Uterus (tissue), 4 donors: ENCODE results near the gene ASTN2. TPM values are rescaled to one million over a fixed set of nuclear protein-coding genes. Genes with fewer than 3 reads are reported as not detected.
A peak's percentile ranks its signal among the peaks of the same experiment; 100 is the strongest.

Experiments
- DNase-seq, 2 donors: peaks; one replicate each; pipeline ENCODE4 v3.0.0-alpha.2; 2019 to 2020
- H3K27ac ChIP-seq, 2 donors: fragments of 200-600 bp; sonication (generic); 1 replicate in 1 of 2; 2 replicates in 1 of 2; pipeline ENCODE4 v1.5.1; 2016 to 2018
- H3K27me3 ChIP-seq, 2 donors: fragments of 200-600 bp; sonication (generic); one replicate each; pipeline ENCODE4 v1.5.1; 2018 to 2019; ENCODE audit warnings: control low read depth in 1 of 2
- H3K36me3 ChIP-seq, 2 donors: fragments of 200-600 bp; sonication (generic); one replicate each; pipeline ENCODE4 v1.5.1; 2019; ENCODE audit warnings: control low read depth in 1 of 2
- H3K4me1 ChIP-seq, 2 donors: fragments of 200-600 bp; sonication (generic); one replicate each; pipeline ENCODE4 v1.5.1; 2018 to 2019; ENCODE audit warnings: control low read depth in 1 of 2
- H3K4me3 ChIP-seq, 2 donors: fragments of 200-600 bp; sonication (generic); 1 replicate in 1 of 2; 2 replicates in 1 of 2; pipeline ENCODE4 v1.5.1; 2018 to 2019; ENCODE audit warnings: mild to moderate bottlenecking in 1 of 2
- H3K9me3 ChIP-seq, 2 donors: fragments of 200-600 bp; sonication (generic); one replicate each; pipeline ENCODE4 v1.5.1; 2019; ENCODE audit warnings: control low read depth in 1 of 2
- CTCF ChIP-seq, 4 experiments: fragments of 200-600 bp in 2 of 4; fragments of 450-650 bp in 2 of 4; sonication (generic) in 2 of 4; IDR thresholded peaks; one replicate each; pipeline ENCODE4 v1.5.1; 2016 to 2019; ENCODE audit warnings: antibody characterized with exemption in 4 of 4, mild to moderate bottlenecking in 2 of 4, moderate library complexity in 1 of 4
- POLR2A ChIP-seq, 2 donors: fragments of 450-650 bp; IDR thresholded peaks; one replicate each; pipeline ENCODE4 v1.6.1; 2016; ENCODE audit warnings: antibody characterized with exemption in 2 of 2, mild to moderate bottlenecking in 1 of 2, moderate library complexity in 1 of 2
- intact Hi-C: fragments of 100-400 bp; cut with DNase I; formaldehyde crosslinking; loops from one replicate; pipeline ENCODE4 v1.15.1; 2023; ENCODE audit warnings: low total_unique reads
- total RNA-seq, 4 donors: library from RNA; depleted of rRNA in 3 of 4; stranded (reverse); fragments of >200 nt in 3 of 4; gene quantifications; one replicate each; pipeline versions ENCODE4 v1.1.0 to v1.2.4, GENCODE V29; 2014 to 2023
- donor health status: DM: yes; HTN: yes; CAD: no.

ASTN2 gene
- total RNA-seq, 4 donors from 2014 or later: 1.8 to 8.6 (median 6.7) TPM

DNA sequence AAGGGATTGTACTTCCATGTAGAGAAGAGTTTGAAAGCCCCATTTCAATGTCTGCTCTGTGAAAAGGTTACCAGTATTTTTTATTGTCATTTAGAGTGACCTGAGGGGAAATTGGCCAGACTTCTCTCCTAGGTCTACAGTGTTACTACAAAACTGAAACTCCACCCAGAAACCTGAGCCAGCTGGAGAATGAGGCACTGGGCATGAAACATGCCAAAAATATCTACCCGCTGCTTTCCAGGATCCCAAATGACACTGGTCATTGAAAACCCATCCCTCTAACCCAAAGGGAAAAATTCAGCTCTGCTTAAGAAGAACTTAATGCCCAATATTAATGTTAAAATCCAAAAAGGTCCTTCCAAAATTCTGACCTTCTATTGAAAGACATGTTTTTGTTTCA lies 826.9 kb downstream of the ASTN2 start:
- H3K27ac ChIP-seq: no peak overlapping the region
- intact Hi-C loops: no loop called here
- peaks cover 0 to 5% of the 10 kb centered on the region in 2 donors for H3K4me1 ChIP-seq
- no peak for DNase-seq
- TF ChIP-seq POLR2A (IDR thresholded peaks at IDR 0.05) (no peak), CTCF (IDR thresholded peaks at IDR 0.05) (no peak)
- H3K27me3 ChIP-seq: no peaks in the 10 kb centered on the region
- H3K9me3 ChIP-seq: no peaks in the 10 kb centered on the region
- no peaks in the 10 kb centered on the region for H3K36me3 ChIP-seq
- H3K4me3 ChIP-seq: no peak overlapping the region

DNA sequence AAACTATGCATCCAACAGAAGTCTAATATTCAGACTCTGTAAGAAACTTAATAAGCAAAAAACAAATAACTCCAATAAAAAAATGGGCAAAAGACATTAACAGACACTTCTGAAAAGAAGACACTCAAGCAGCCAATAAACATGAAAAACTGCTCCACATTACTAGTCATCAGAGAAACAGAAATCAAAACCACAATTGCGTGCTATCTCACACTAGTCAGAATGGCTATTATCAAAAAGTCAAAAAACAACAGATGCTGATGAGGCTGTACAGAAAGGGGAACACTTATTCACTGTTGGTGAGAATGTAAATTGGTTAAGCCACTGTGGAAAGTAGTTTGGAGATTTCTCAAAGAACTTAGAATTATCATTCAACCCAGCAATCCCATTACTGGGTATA lies 829.0 kb downstream of the ASTN2 start:
- no peak for DNase-seq
- intact Hi-C loops: no loop called here
- Histone ChIP-seq H3K4me1 (no peaks in the 10 kb centered on the region), H3K27me3 (no peaks in the 10 kb centered on the region), H3K27ac (no peak overlapping the region), H3K36me3 (no peaks in the 10 kb centered on the region), H3K4me3 (no peak overlapping the region), H3K9me3 (no peaks in the 10 kb centered on the region)
- TF ChIP-seq POLR2A (IDR thresholded peaks at IDR 0.05): no peak
- TF ChIP-seq CTCF (IDR thresholded peaks at IDR 0.05): no peak

DNA sequence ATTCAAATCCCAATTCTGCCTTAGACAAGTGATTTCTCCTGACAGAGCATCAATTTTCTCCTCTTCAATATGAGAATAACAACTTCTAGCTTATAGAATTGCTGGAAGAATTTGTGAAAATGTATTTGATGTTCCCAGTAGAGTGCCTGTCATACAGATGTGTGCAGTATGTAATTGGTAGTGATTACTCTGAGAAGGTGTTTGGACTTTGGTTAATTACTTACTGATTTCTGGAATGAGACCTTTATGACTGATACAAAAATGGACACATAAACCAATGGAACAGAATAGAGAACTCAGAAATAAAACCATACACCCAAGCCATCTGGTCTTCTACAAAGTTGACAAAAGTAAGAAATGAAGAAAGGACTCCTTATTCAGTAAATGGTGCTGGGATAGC lies 829.7 kb downstream of the ASTN2 start:
- intact Hi-C loops: no loop called here
- H3K27ac ChIP-seq: no peak overlapping the region
- H3K4me3 ChIP-seq: no peak overlapping the region
- H3K27me3 ChIP-seq: no peaks in the 10 kb centered on the region
- no peak for DNase-seq
- no peaks in the 10 kb centered on the region for H3K4me1 ChIP-seq
- H3K36me3 ChIP-seq: no peaks in the 10 kb centered on the region
- H3K9me3 ChIP-seq: no peaks in the 10 kb centered on the region
- TF ChIP-seq CTCF (IDR thresholded peaks at IDR 0.05) (no peak), POLR2A (IDR thresholded peaks at IDR 0.05) (no peak)

- intact Hi-C loops: no loop called here
- TF ChIP-seq CTCF (IDR thresholded peaks at IDR 0.05): no peak
- TF ChIP-seq POLR2A (IDR thresholded peaks at IDR 0.05): no peak
- peak in 1 of 2 donors; percentile 50 for DNase-seq
These were observed 834.0 kb downstream of the ASTN2 start for GRCh38 chr9:116580853-116581252.

GRCh38 chr9:116576386-116576785 lies 838.5 kb downstream of the ASTN2 start:
- intact Hi-C loops: no loop called here
- Histone ChIP-seq H3K36me3 (no peaks in the 10 kb centered on the region), H3K4me3 (no peak overlapping the region)

More at GRCh38 chr9:116580853-116581252, 834.0 kb downstream of the ASTN2 start:
- Histone ChIP-seq H3K4me1 (no peaks in the 10 kb centered on the region), H3K9me3 (no peaks in the 10 kb centered on the region), H3K27ac (peak overlapping the region in 1 of 2 donors; percentile 25), H3K4me3 (no peak overlapping the region), H3K27me3 (no peaks in the 10 kb centered on the region), H3K36me3 (no peaks in the 10 kb centered on the region)

More at GRCh38 chr9:116576386-116576785, 838.5 kb downstream of the ASTN2 start:
- H3K4me1 ChIP-seq: no peaks in the 10 kb centered on the region
- TF ChIP-seq CTCF (IDR thresholded peaks at IDR 0.05) (no peak), POLR2A (IDR thresholded peaks at IDR 0.05) (no peak)
- no peaks in the 10 kb centered on the region for H3K27me3 ChIP-seq
- H3K9me3 ChIP-seq: no peaks in the 10 kb centered on the region
- no peak overlapping the region for H3K27ac ChIP-seq
- no peak for DNase-seq
